CD4-positive, alpha-beta memory T cell (primary cell): Measurements from ENCODE around the gene NF1. TPM values are rescaled to one million over a fixed set of nuclear protein-coding genes. Genes with fewer than 3 reads are reported as not detected.
"Not testable (repeated sequence)": the region's sequence is repeated elsewhere in the genome, so short reads cannot be mapped to it uniquely, and the experiment has no call there.

Experiments used
- CTCF ChIA-PET: fragments of 350-600 bp; sonication (Branson Sonifier 250); formaldehyde crosslinking; loops from one replicate; lab custom pipeline; 2021; ENCODE audit warnings: inconsistent platforms; ENCODE audit not compliant: partially characterized antibody; lab: Charles Lee
- POLR2A ChIA-PET: fragments of 350-600 bp; sonication (Branson Sonifier 250); formaldehyde crosslinking; loops from one replicate; lab custom pipeline; 2021; ENCODE audit not compliant: partially characterized antibody; lab: Charles Lee
- DNase-seq, 5 donors: peaks; one replicate each; pipeline versions ENCODE4 v3.0.0 to v3.0.0-alpha.2; 2020 to 2022; ENCODE audit warnings: mixed read lengths in 1 of 5
- H3K27ac ChIP-seq: one replicate; pipeline ENCODE4 v1.7.0; 2013; ENCODE audit warnings: low read depth, low read length
- H3K27me3 ChIP-seq: 2 replicates; pipeline ENCODE4 v1.7.0; 2013; ENCODE audit warnings: mild to moderate bottlenecking, low read length, moderate library complexity; ENCODE audit not compliant: insufficient read depth
- H3K36me3 ChIP-seq: 2 replicates; pipeline ENCODE4 v1.7.0; 2013; ENCODE audit warnings: mild to moderate bottlenecking, low read length, moderate library complexity; ENCODE audit not compliant: insufficient read depth
- H3K4me1 ChIP-seq: 2 replicates; pipeline ENCODE4 v1.7.0; 2013; ENCODE audit warnings: mild to moderate bottlenecking, low read length, moderate library complexity; ENCODE audit not compliant: insufficient read depth
- H3K4me3 ChIP-seq, 2 donors: one replicate each; pipeline ENCODE4 v1.7.0; 2013; ENCODE audit warnings: low read length in 2 of 2, mild to moderate bottlenecking in 1 of 2
- H3K9me3 ChIP-seq, 2 donors: one replicate each; pipeline ENCODE4 v1.7.0; 2013; ENCODE audit warnings: low read length in 2 of 2, control low read depth in 1 of 2; ENCODE audit not compliant: control insufficient read depth in 1 of 2
- H3K27ac Mint-ChIP-seq, 7 donors: one replicate each; pipeline ENCODE4 v1.8.0; 2020 to 2021; ENCODE audit warnings: mixed read lengths in 7 of 7, mild to moderate bottlenecking in 6 of 7, inconsistent platforms in 3 of 7, moderate library complexity in 3 of 7
- H3K27me3 Mint-ChIP-seq, 2 donors: one replicate each; pipeline ENCODE4 v1.8.0; 2020 to 2021; ENCODE audit warnings: mixed read lengths in 2 of 2
- H3K36me3 Mint-ChIP-seq, 2 donors: one replicate each; pipeline ENCODE4 v1.8.0; 2020 to 2021; ENCODE audit warnings: mixed read lengths in 2 of 2, inconsistent platforms in 1 of 2, mild to moderate bottlenecking in 1 of 2
- H3K4me1 Mint-ChIP-seq, 4 donors: one replicate each; pipeline ENCODE4 v1.8.0; 2020 to 2021; ENCODE audit warnings: mixed read lengths in 4 of 4, mild to moderate bottlenecking in 1 of 4
- H3K4me3 Mint-ChIP-seq, 8 donors: one replicate each; pipeline ENCODE4 v1.8.0; 2020 to 2021; ENCODE audit warnings: mixed read lengths in 8 of 8, mild to moderate bottlenecking in 7 of 8, moderate library complexity in 6 of 8, inconsistent platforms in 3 of 8
- H3K9me3 Mint-ChIP-seq, 8 donors: one replicate each; pipeline ENCODE4 v1.8.0; 2020 to 2021; ENCODE audit warnings: mixed read lengths in 8 of 8, mild to moderate bottlenecking in 5 of 8, inconsistent platforms in 3 of 8, moderate library complexity in 1 of 8
- intact Hi-C: fragments of 100-400 bp; cut with micrococcal nuclease; formaldehyde crosslinking; loops from one replicate; pipeline ENCODE4 v1.15.1; 2023
- polyA plus RNA-seq, 2 donors: library from polyadenylated mRNA; unstranded; fragments of 300-500 nt; fragmentation: Illumina TruSeq; gene quantifications; one replicate each; pipeline ENCODE4 v1.2.3, GENCODE V29; 2021
- total RNA-seq, 2 experiments: library from RNA; stranded (reverse); gene quantifications; one replicate each; pipeline ENCODE4 v1.2.3, GENCODE V29; 2021

NF1 gene
- total and polyA plus RNA-seq, 4 experiments from 2014 or later = 5.5 to 52.4 (median 27.9) TPM

GRCh38 chr17:31274252-31274651 lies 179.5 kb downstream of the NF1 start:
- Histone ChIP-seq H3K4me1 (no peaks in the 10 kb centered on the region), H3K36me3 (no peaks in the 10 kb centered on the region), H3K9me3 (no peaks in the 10 kb centered on the region), H3K27me3 (no peaks in the 10 kb centered on the region), H3K27ac (no peak overlapping the region), H3K4me3 (no peak overlapping the region)
- DNase-seq = no peak
- intact Hi-C loops = no loop called here
- peaks cover 5 to 17% of the 10 kb centered on the region in 2 donors for H3K36me3 Mint-ChIP-seq
- no peak overlapping the region for H3K27ac Mint-ChIP-seq
- CTCF ChIA-PET = no interaction called here
- no peaks in the 10 kb centered on the region for H3K27me3 Mint-ChIP-seq
- no peak overlapping the region for H3K4me3 Mint-ChIP-seq
- no peaks in the 10 kb centered on the region for H3K4me1 Mint-ChIP-seq
- peaks cover 0 to 2% (median 0%) of the 10 kb centered on the region in 8 donors for H3K9me3 Mint-ChIP-seq
- POLR2A ChIA-PET = no interaction called here

GRCh38 chr17:31275116-31275515 lies 180.3 kb downstream of the NF1 start:
- Histone ChIP-seq H3K27ac (no peak overlapping the region), H3K36me3 (no peaks in the 10 kb centered on the region), H3K9me3 (no peaks in the 10 kb centered on the region), H3K27me3 (no peaks in the 10 kb centered on the region), H3K4me3 (no peak overlapping the region), H3K4me1 (no peaks in the 10 kb centered on the region)
- H3K4me1 Mint-ChIP-seq = no peaks in the 10 kb centered on the region
- no peak overlapping the region for H3K4me3 Mint-ChIP-seq
- H3K36me3 Mint-ChIP-seq = peaks cover 1 to 10% of the 10 kb centered on the region in 2 donors
- CTCF ChIA-PET = no interaction called here
- no peak overlapping the region for H3K27ac Mint-ChIP-seq
- no peaks in the 10 kb centered on the region for H3K27me3 Mint-ChIP-seq
- peaks cover 0 to 2% (median 0%) of the 10 kb centered on the region in 8 donors for H3K9me3 Mint-ChIP-seq
- intact Hi-C loops = no loop called here
- POLR2A ChIA-PET = no interaction called here
- DNase-seq = no peak

DNA sequence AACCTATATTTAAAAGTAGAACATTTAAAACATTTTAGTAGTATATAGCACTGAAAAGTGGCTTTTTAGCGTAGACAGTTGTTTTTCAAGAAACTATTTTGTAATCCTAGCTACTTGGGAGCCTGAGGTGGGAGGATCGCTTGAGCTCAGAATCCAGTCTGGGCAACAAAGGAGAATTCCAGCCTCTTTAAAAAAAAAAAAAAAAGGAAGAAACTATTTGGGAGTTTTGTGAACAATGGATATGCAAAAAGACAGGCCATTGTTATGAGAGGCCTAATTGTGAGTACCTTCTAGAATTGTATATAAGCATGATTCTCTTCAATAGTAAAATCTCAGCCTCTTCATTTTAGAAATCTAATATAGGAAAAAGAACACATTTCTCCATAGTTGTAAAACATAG lies 184.6 kb downstream of the NF1 start:
- Mint-ChIP-seq H3K4me3 (no peak overlapping the region), H3K27ac (no peak overlapping the region), H3K4me1 (peaks cover 0 to 2% (median 0%) of the 10 kb centered on the region in 4 donors), H3K36me3 (peaks cover 0 to 10% of the 10 kb centered on the region in 2 donors), H3K9me3 (no peaks in the 10 kb centered on the region), H3K27me3 (no peaks in the 10 kb centered on the region)
- Histone ChIP-seq H3K27ac (no peak overlapping the region), H3K4me3 (no peak overlapping the region), H3K9me3 (no peaks in the 10 kb centered on the region), H3K27me3 (no peaks in the 10 kb centered on the region), H3K4me1 (no peaks in the 10 kb centered on the region), H3K36me3 (no peaks in the 10 kb centered on the region)
- intact Hi-C loops = no loop called here
- no peak for DNase-seq
- ChIA-PET POLR2A (no interaction called here), CTCF (no interaction called here)

- ChIA-PET CTCF (no interaction called here), POLR2A (no interaction called here)
- H3K9me3 Mint-ChIP-seq = no peaks in the 10 kb centered on the region
- no peak overlapping the region for H3K27ac Mint-ChIP-seq
- Histone ChIP-seq H3K4me3 (no peak overlapping the region), H3K27me3 (no peaks in the 10 kb centered on the region), H3K27ac (no peak overlapping the region), H3K4me1 (no peaks in the 10 kb centered on the region), H3K36me3 (no peaks in the 10 kb centered on the region), H3K9me3 (no peaks in the 10 kb centered on the region)
- peaks cover 0 to 2% (median 0%) of the 10 kb centered on the region in 4 donors for H3K4me1 Mint-ChIP-seq
- no peak for DNase-seq
- intact Hi-C loops = no loop called here
- H3K36me3 Mint-ChIP-seq = peaks cover 0 to 6% of the 10 kb centered on the region in 2 donors
- H3K4me3 Mint-ChIP-seq = no peak overlapping the region
- H3K27me3 Mint-ChIP-seq = no peaks in the 10 kb centered on the region
These were observed 186.3 kb downstream of the NF1 start for GRCh38 chr17:31281061-31281460.

DNA sequence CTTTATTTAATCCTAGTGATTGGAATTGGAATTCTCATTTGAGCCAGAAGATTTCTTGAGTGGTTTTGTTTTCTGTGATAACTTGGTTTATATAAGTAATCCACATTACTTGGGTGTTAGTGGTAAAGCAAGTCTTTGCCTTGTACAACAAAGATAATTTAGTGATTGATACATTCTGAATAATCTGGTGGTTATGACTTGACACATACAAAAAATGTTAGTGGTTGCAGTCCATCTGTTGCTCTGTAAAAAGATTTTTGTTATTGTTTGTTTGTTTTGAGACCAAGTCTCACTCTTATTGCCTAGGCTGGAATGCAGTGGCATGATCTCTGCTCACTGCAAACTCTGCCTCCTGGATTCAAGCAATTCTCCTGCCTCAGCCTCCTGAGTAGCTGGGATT lies 189.1 kb downstream of the NF1 start:
- no peaks in the 10 kb centered on the region for H3K36me3 ChIP-seq
- ChIA-PET POLR2A (interaction anchor here (0.8 kb wide), 1 partner anchor 10 kb away, joined by 3 read pairs; no protein-coding TSS in a partner anchor), CTCF (no interaction called here)
- no peaks in the 10 kb centered on the region for H3K4me1 ChIP-seq
- no peak overlapping the region for H3K27ac ChIP-seq
- H3K36me3 Mint-ChIP-seq = peaks cover 0 to 4% of the 10 kb centered on the region in 2 donors
- no peak overlapping the region for H3K4me3 Mint-ChIP-seq
- H3K27me3 Mint-ChIP-seq = no peaks in the 10 kb centered on the region
- intact Hi-C loops = no loop called here
- H3K27ac Mint-ChIP-seq = no peak overlapping the region
- DNase-seq = no peak
- H3K27me3 ChIP-seq = no peaks in the 10 kb centered on the region
- H3K4me3 ChIP-seq = no peak overlapping the region
- H3K4me1 Mint-ChIP-seq = peaks cover 0 to 11% (median 4%) of the 10 kb centered on the region in 4 donors
- no peaks in the 10 kb centered on the region for H3K9me3 ChIP-seq
- H3K9me3 Mint-ChIP-seq = no peaks in the 10 kb centered on the region

DNA sequence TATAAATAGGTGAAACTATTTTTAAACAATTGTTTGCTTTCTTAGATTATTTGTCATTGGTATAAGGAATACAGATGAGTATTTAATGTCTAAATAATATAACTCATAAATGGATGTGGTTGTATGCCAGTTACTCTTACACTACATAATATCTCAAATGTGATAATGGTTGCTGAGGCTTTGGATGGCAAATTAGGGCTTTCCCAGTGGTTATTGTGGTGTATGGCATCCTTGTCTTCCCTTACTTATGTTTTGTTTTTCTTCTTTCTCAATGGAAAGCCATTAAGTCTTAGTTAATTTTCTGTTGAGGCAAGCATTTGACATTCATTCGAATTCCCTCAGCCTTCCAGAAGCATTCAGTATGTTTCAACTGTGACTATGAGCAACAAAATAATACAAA lies 191.8 kb downstream of the NF1 start:
- ChIA-PET POLR2A (no interaction called here), CTCF (interaction anchor here (1.0 to 1.4 kb wide), 2 partner anchors 18 to 22 kb away, joined by 3 read pairs; no protein-coding TSS in a partner anchor)
- H3K9me3 Mint-ChIP-seq = no peaks in the 10 kb centered on the region
- Histone ChIP-seq H3K4me3 (no peak overlapping the region), H3K9me3 (no peaks in the 10 kb centered on the region), H3K4me1 (no peaks in the 10 kb centered on the region), H3K27me3 (no peaks in the 10 kb centered on the region), H3K27ac (no peak overlapping the region), H3K36me3 (no peaks in the 10 kb centered on the region)
- H3K36me3 Mint-ChIP-seq = peaks cover 0 to 4% of the 10 kb centered on the region in 2 donors
- intact Hi-C loops = loop anchor here (5.0 kb wide), 1 partner anchor 36 kb away; the partner anchor contains the start of gene EVI2A
- DNase-seq = no peak
- peaks cover 3 to 18% (median 6%) of the 10 kb centered on the region in 4 donors for H3K4me1 Mint-ChIP-seq
- no peaks in the 10 kb centered on the region for H3K27me3 Mint-ChIP-seq
- H3K4me3 Mint-ChIP-seq = no peak overlapping the region
- H3K27ac Mint-ChIP-seq = no peak overlapping the region

GRCh38 chr17:31287932-31288331 lies 193.2 kb downstream of the NF1 start:
- not testable (repeated sequence) for H3K27me3 ChIP-seq, H3K27me3 Mint-ChIP-seq, H3K4me3 ChIP-seq, H3K27ac Mint-ChIP-seq, H3K9me3 ChIP-seq, H3K9me3 Mint-ChIP-seq, H3K27ac ChIP-seq, H3K4me3 Mint-ChIP-seq, H3K4me1 ChIP-seq, DNase-seq, H3K36me3 ChIP-seq, H3K36me3 Mint-ChIP-seq
- intact Hi-C loops = loop anchor here (5.0 kb wide), 1 partner anchor 34 kb away; the partner anchor contains the start of gene EVI2A
- CTCF ChIA-PET = interaction anchor here (1.0 kb wide), 1 partner anchor 32 kb away, joined by 3 read pairs; no protein-coding TSS in a partner anchor
- POLR2A ChIA-PET = interaction anchor here (0.9 kb wide), 1 partner anchor 25 kb away, joined by 4 read pairs; no protein-coding TSS in a partner anchor
- H3K4me1 Mint-ChIP-seq = peaks cover 3 to 18% (median 5%) of the 10 kb centered on the region in 4 donors
